Fibroblast of lung (primary cell): Measurements from ENCODE around the gene RIN3.

ENCODE experiments used
- EZH2 ChIP-seq: IDR thresholded peaks from 2 replicates; pipeline ENCODE4 v1.5.1; 2012; ENCODE audit warnings: low read length, control low read depth, mild to moderate bottlenecking; ENCODE audit errors: missing control alignments
- TF ChIP-seq, protein P1 (sequence below), 2 donors: IDR thresholded peaks in 1 of 2; conservative IDR thresholded peaks in 1 of 2; 1 replicate in 1 of 2; 2 replicates in 1 of 2; pipeline ENCODE4 v1.5.1; 2011 to 2012; ENCODE audit warnings: low read length in 2 of 2, control low read depth in 1 of 2, inconsistent platforms in 1 of 2, low read depth in 1 of 2, mild to moderate bottlenecking in 1 of 2

DNA sequence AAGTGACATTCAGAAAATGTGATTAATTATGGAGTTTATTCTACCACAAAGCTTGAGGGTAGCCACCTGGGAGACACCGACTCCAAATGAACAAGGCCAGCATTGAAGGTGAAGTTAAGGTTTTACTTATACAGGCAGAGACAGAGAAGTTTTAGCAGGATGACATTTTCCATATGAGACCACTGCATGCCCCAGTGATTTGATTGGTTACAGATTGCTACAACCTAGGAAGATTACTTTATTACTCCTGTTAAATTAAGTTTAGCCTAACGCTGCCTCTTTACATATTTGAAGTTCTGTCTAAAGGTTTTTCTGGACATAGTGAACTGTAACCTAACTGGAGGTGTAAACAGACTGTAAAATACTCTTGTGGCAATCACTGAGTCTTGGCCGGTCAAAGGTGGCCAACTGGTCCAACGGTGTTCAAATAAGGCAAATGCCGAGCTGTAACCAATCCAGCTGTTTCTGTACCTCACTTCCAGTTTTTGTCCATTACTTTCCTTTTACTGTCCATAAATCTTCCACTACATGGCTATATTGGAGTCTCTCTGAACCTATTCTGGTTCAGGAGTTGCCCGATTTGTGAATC, 57.2 kb downstream of the RIN3 start:
- TF ChIP-seq, protein P1, sequence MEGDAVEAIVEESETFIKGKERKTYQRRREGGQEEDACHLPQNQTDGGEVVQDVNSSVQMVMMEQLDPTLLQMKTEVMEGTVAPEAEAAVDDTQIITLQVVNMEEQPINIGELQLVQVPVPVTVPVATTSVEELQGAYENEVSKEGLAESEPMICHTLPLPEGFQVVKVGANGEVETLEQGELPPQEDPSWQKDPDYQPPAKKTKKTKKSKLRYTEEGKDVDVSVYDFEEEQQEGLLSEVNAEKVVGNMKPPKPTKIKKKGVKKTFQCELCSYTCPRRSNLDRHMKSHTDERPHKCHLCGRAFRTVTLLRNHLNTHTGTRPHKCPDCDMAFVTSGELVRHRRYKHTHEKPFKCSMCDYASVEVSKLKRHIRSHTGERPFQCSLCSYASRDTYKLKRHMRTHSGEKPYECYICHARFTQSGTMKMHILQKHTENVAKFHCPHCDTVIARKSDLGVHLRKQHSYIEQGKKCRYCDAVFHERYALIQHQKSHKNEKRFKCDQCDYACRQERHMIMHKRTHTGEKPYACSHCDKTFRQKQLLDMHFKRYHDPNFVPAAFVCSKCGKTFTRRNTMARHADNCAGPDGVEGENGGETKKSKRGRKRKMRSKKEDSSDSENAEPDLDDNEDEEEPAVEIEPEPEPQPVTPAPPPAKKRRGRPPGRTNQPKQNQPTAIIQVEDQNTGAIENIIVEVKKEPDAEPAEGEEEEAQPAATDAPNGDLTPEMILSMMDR (conservative IDR thresholded peaks at IDR 0.05 in 1 of 2, IDR thresholded peaks at IDR 0.05 in 1 of 2; ENCODE audit: low read depth in 1 of 2, low read length in 2 of 2) = no peak
- no peak for TF ChIP-seq EZH2
